Tibial nerve (tissue), 4 donors: Measurements from ENCODE around the gene PRELID1. TPM values are rescaled to one million over a fixed set of nuclear protein-coding genes. Genes with fewer than 3 reads are reported as not detected.

Experiments used
- DNase-seq, 2 donors: peaks; one replicate each; pipeline ENCODE4 v3.0.0-alpha.2; 2019; ENCODE audit warnings: low spot score in 2 of 2
- H3K27ac ChIP-seq, 4 donors: fragments of 200-600 bp; sonication (generic) in 3 of 4; one replicate each; pipeline ENCODE4 v1.5.1; 2017 to 2019; ENCODE audit warnings: mild to moderate bottlenecking in 1 of 4
- H3K27me3 ChIP-seq, 2 donors: fragments of 200-600 bp; sonication (generic) in 1 of 2; one replicate each; pipeline versions ENCODE4 v1.5.1 to v1.6.0; 2017 to 2019
- H3K36me3 ChIP-seq, 3 donors: fragments of 200-600 bp; sonication (generic); one replicate each; pipeline ENCODE4 v1.5.1; 2018 to 2019
- H3K4me1 ChIP-seq, 4 donors: fragments of 200-600 bp; sonication (generic) in 3 of 4; one replicate each; pipeline ENCODE4 v1.5.1; 2017 to 2019
- H3K4me3 ChIP-seq, 4 donors: fragments of 200-600 bp; sonication (generic) in 3 of 4; one replicate each; pipeline ENCODE4 v1.5.1; 2017 to 2019; ENCODE audit warnings: mild to moderate bottlenecking in 1 of 4, moderate library complexity in 1 of 4
- H3K9me3 ChIP-seq, 4 donors: fragments of 200-600 bp; sonication (generic) in 3 of 4; one replicate each; pipeline ENCODE4 v1.5.1; 2017 to 2019
- CTCF ChIP-seq, 5 experiments: fragments of 200-600 bp in 3 of 5; fragments of 450-650 bp in 2 of 5; sonication (generic) in 3 of 5; IDR thresholded peaks; one replicate each; pipeline ENCODE4 v1.5.1; 2016 to 2019; ENCODE audit warnings: antibody characterized with exemption in 5 of 5, mild to moderate bottlenecking in 3 of 5, moderate library complexity in 2 of 5
- EP300 ChIP-seq, 2 donors: sonication (generic); formaldehyde crosslinking; IDR thresholded peaks; one replicate each; pipeline ENCODE4 v1.6.1; 2017; ENCODE audit warnings: antibody characterized with exemption in 2 of 2, mild to moderate bottlenecking in 1 of 2
- POLR2A ChIP-seq, 2 donors: fragments of 450-650 bp; IDR thresholded peaks; one replicate each; pipeline ENCODE4 v1.6.1; 2017; ENCODE audit warnings: antibody characterized with exemption in 2 of 2, mild to moderate bottlenecking in 2 of 2, moderate library complexity in 2 of 2
- WGBS, 2 donors: methylation state at CpG; one replicate each; pipeline ENCODE4 v1.1.5; 2018; 5-methylcytosine and 5-hydroxymethylcytosine counted together
- total RNA-seq, 4 donors: library from RNA; depleted of rRNA; stranded (reverse); fragments of >200 nt; gene quantifications; one replicate each; pipeline ENCODE4 v1.1.0, GENCODE V29; 2016

The PRELID1 gene
- total RNA-seq, 4 donors from 2014 or later = 52.6 to 87.0 (median 65.2) TPM

GRCh38 chr5:177344891-177345290, 41.3 kb downstream of the PRELID1 start:
- TF ChIP-seq POLR2A (IDR thresholded peaks at IDR 0.05) = no peak

GRCh38 chr5:177346820-177347219, 43.2 kb downstream of the PRELID1 start:
- H3K36me3 ChIP-seq = peaks cover 0 to 54% (median 0%) of the 10 kb centered on the region in 3 donors
- no peaks in the 10 kb centered on the region for H3K27me3 ChIP-seq
- H3K9me3 ChIP-seq = no peaks in the 10 kb centered on the region
- DNase-seq = no peak
- no peak for TF ChIP-seq POLR2A (IDR thresholded peaks at IDR 0.05)
- TF ChIP-seq CTCF (IDR thresholded peaks at IDR 0.05) = no peak
- TF ChIP-seq EP300 (IDR thresholded peaks at IDR 0.05) = no peak
- no peak overlapping the region for H3K4me3 ChIP-seq
- no peak overlapping the region for H3K27ac ChIP-seq
- 82 to 88% methylated on average over 4 of the region's 4 CpGs for WGBS, 2 donors
- H3K4me1 ChIP-seq = peaks cover 0 to 53% (median 16%) of the 10 kb centered on the region in 4 donors

More at GRCh38 chr5:177344891-177345290, 41.3 kb downstream of the PRELID1 start:
- Histone ChIP-seq H3K27ac (no peak overlapping the region), H3K4me1 (peaks cover 0 to 40% (median 6%) of the 10 kb centered on the region in 4 donors), H3K9me3 (no peaks in the 10 kb centered on the region), H3K36me3 (peaks cover 0 to 64% (median 0%) of the 10 kb centered on the region in 3 donors), H3K27me3 (no peaks in the 10 kb centered on the region), H3K4me3 (no peak overlapping the region)
- DNase-seq = no peak
- WGBS, 2 donors = 95 to 97% methylated on average over 6 of the region's 6 CpGs

- Histone ChIP-seq H3K27ac (no peak overlapping the region), H3K27me3 (no peaks in the 10 kb centered on the region), H3K4me3 (no peak overlapping the region), H3K36me3 (peaks cover 0 to 46% (median 0%) of the 10 kb centered on the region in 3 donors), H3K9me3 (no peaks in the 10 kb centered on the region), H3K4me1 (peaks cover 0 to 59% (median 20%) of the 10 kb centered on the region in 4 donors)
- TF ChIP-seq EP300 (IDR thresholded peaks at IDR 0.05) = no peak
- TF ChIP-seq CTCF (IDR thresholded peaks at IDR 0.05) = no peak
- TF ChIP-seq POLR2A (IDR thresholded peaks at IDR 0.05) = no peak
- 83 to 85% methylated on average over 4 of the region's 4 CpGs for WGBS, 2 donors
- no peak for DNase-seq
Measured at GRCh38 chr5:177347699-177348098, 44.1 kb downstream of the PRELID1 start.

GRCh38 chr5:177349362-177349647, 45.7 kb downstream of the PRELID1 start:
- WGBS, 2 donors = 67 to 77% methylated on average over 3 of the region's 3 CpGs
- TF ChIP-seq CTCF (IDR thresholded peaks at IDR 0.05) (no peak), EP300 (IDR thresholded peaks at IDR 0.05) (no peak), POLR2A (IDR thresholded peaks at IDR 0.05) (no peak)
- Histone ChIP-seq H3K36me3 (peaks cover 0 to 40% (median 0%) of the 10 kb centered on the region in 3 donors), H3K9me3 (no peaks in the 10 kb centered on the region), H3K4me1 (peaks cover 0 to 59% (median 20%) of the 10 kb centered on the region in 4 donors), H3K27ac (no peak overlapping the region), H3K27me3 (no peaks in the 10 kb centered on the region), H3K4me3 (no peak overlapping the region)
- DNase-seq = no peak

- Histone ChIP-seq H3K27me3 (no peaks in the 10 kb centered on the region), H3K36me3 (peaks cover 0 to 36% (median 0%) of the 10 kb centered on the region in 3 donors), H3K27ac (no peak overlapping the region), H3K9me3 (no peaks in the 10 kb centered on the region), H3K4me3 (peak overlapping the region in 1 of 4 donors; percentile 86), H3K4me1 (peaks cover 0 to 59% (median 20%) of the 10 kb centered on the region in 4 donors)
- 80 to 84% methylated on average over 5 of the region's 5 CpGs for WGBS, 2 donors
- TF ChIP-seq CTCF (IDR thresholded peaks at IDR 0.05) = no peak
- TF ChIP-seq POLR2A (IDR thresholded peaks at IDR 0.05) = no peak
- TF ChIP-seq EP300 (IDR thresholded peaks at IDR 0.05) = no peak
- no peak for DNase-seq
Measured at GRCh38 chr5:177349762-177350161, 46.2 kb downstream of the PRELID1 start.
